Adipocyte (in vitro differentiated cells): ENCODE data around the gene C11orf42.

Experiments
- DNase-seq: peaks from one replicate; pipeline ENCODE4 v3.0.0-alpha.2; 2015; ENCODE audit warnings: low read depth
- H3K27me3 ChIP-seq: replicated peaks from 2 replicates; pipeline ENCODE4 v1.7.0; 2013; ENCODE audit warnings: mild to moderate bottlenecking, low read length, moderate library complexity; ENCODE audit not compliant: control insufficient read depth, insufficient read depth
- H3K36me3 ChIP-seq: 2 replicates; pipeline ENCODE4 v1.7.0; 2013; ENCODE audit warnings: low read length, mild to moderate bottlenecking, moderate library complexity; ENCODE audit not compliant: control insufficient read depth, insufficient read depth, severe bottlenecking
- H3K4me1 ChIP-seq: 2 replicates; pipeline ENCODE4 v1.7.0; 2013; ENCODE audit warnings: mild to moderate bottlenecking, low read length, moderate library complexity; ENCODE audit not compliant: control insufficient read depth, insufficient read depth
- H3K4me3 ChIP-seq: 2 replicates; pipeline ENCODE4 v1.7.0; 2013; ENCODE audit warnings: mild to moderate bottlenecking, low read length, moderate library complexity
- H3K9ac ChIP-seq: 2 replicates; pipeline ENCODE4 v1.7.0; 2013; ENCODE audit warnings: mild to moderate bottlenecking, low read length, moderate library complexity
- H3K9me3 ChIP-seq: 2 replicates; pipeline ENCODE4 v1.7.0; 2013; ENCODE audit warnings: mild to moderate bottlenecking, low read length, moderate library complexity; ENCODE audit not compliant: control insufficient read depth

C11orf42 gene

GRCh38 chr11:6205366-6205765, at the start of gene C11orf42:
TSS of gene C11orf42 (plus strand) at chr11:6205557. CDS start at chr11:6205616, 59 bp downstream.
- Histone ChIP-seq H3K9ac (no peak within 1 kb of the TSS), H3K4me3 (no peak within 1 kb of the TSS), H3K4me1 (peaks cover 11% of the 10 kb centered on the region), H3K27me3 (no peaks in the 10 kb centered on the region), H3K36me3 (peaks cover 22% of the 10 kb centered on the region), H3K9me3 (no peaks in the 10 kb centered on the region)
- DNase-seq = no peak

GRCh38 chr11:6156628-6157359, 48.6 kb upstream of the C11orf42 start:
- H3K27me3 ChIP-seq = no peaks in the 10 kb centered on the region
- no peak overlapping the region for H3K9ac ChIP-seq
- H3K9me3 ChIP-seq = no peaks in the 10 kb centered on the region
- DNase-seq = no peak
- no peaks in the 10 kb centered on the region for H3K36me3 ChIP-seq
- H3K4me3 ChIP-seq = no peak overlapping the region
- H3K4me1 ChIP-seq = no peaks in the 10 kb centered on the region

GRCh38 chr11:6170226-6170625, 35.1 kb upstream of the C11orf42 start, which contains the start of gene OR52B2:
TSS of gene OR52B2 (minus strand) at chr11:6170326. CDS start at chr11:6170326, 0 bp downstream.
- H3K36me3 ChIP-seq = no peaks in the 10 kb centered on the region
- no peak within 1 kb of the TSS for H3K9ac ChIP-seq
- no peak within 1 kb of the TSS for H3K4me3 ChIP-seq
- H3K4me1 ChIP-seq = no peaks in the 10 kb centered on the region
- peaks cover 4% of the 10 kb centered on the region for H3K9me3 ChIP-seq
- H3K27me3 ChIP-seq = peaks cover 3% of the 10 kb centered on the region
- DNase-seq = no peak

GRCh38 chr11:6175440-6175839, 29.9 kb upstream of the C11orf42 start:
- Histone ChIP-seq H3K4me1 (no peaks in the 10 kb centered on the region), H3K36me3 (no peaks in the 10 kb centered on the region)

GRCh38 chr11:6191742-6192141, 13.6 kb upstream of the C11orf42 start:
- no peak for DNase-seq
- no peak overlapping the region for H3K9ac ChIP-seq
- H3K4me3 ChIP-seq = no peak overlapping the region
- H3K36me3 ChIP-seq = no peaks in the 10 kb centered on the region
- H3K4me1 ChIP-seq = no peaks in the 10 kb centered on the region
- no peaks in the 10 kb centered on the region for H3K9me3 ChIP-seq
- no peaks in the 10 kb centered on the region for H3K27me3 ChIP-seq

More at GRCh38 chr11:6175440-6175839, 29.9 kb upstream of the C11orf42 start:
- no peak for DNase-seq
- Histone ChIP-seq H3K4me3 (no peak overlapping the region), H3K27me3 (peaks cover 3% of the 10 kb centered on the region), H3K9me3 (no peaks in the 10 kb centered on the region), H3K9ac (no peak overlapping the region)

GRCh38 chr11:6194065-6194581, 11.2 kb upstream of the C11orf42 start:
- no peaks in the 10 kb centered on the region for H3K4me1 ChIP-seq
- H3K9ac ChIP-seq = no peak overlapping the region
- no peaks in the 10 kb centered on the region for H3K9me3 ChIP-seq
- no peaks in the 10 kb centered on the region for H3K27me3 ChIP-seq
- no peaks in the 10 kb centered on the region for H3K36me3 ChIP-seq
- no peak overlapping the region for H3K4me3 ChIP-seq
- DNase-seq = no peak

- no peaks in the 10 kb centered on the region for H3K9me3 ChIP-seq
- H3K36me3 ChIP-seq = no peaks in the 10 kb centered on the region
- no peak overlapping the region for H3K4me3 ChIP-seq
- no peak for DNase-seq
- no peaks in the 10 kb centered on the region for H3K27me3 ChIP-seq
- H3K9ac ChIP-seq = no peak overlapping the region
- peaks cover 4% of the 10 kb centered on the region for H3K4me1 ChIP-seq
These were observed 9.0 kb upstream of the C11orf42 start for GRCh38 chr11:6196396-6196795.

- Histone ChIP-seq H3K27me3 (no peaks in the 10 kb centered on the region), H3K9ac (no peak overlapping the region), H3K4me1 (peaks cover 11% of the 10 kb centered on the region), H3K9me3 (no peaks in the 10 kb centered on the region), H3K4me3 (no peak overlapping the region), H3K36me3 (no peaks in the 10 kb centered on the region)
- DNase-seq = no peak
These were observed 7.7 kb upstream of the C11orf42 start for GRCh38 chr11:6197466-6198200.

- Histone ChIP-seq H3K27me3 (no peaks in the 10 kb centered on the region), H3K9me3 (no peaks in the 10 kb centered on the region), H3K9ac (no peak within 1 kb of the TSS), H3K36me3 (peaks cover 1% of the 10 kb centered on the region), H3K4me1 (peaks cover 11% of the 10 kb centered on the region), H3K4me3 (no peak within 1 kb of the TSS)
- no peak for DNase-seq
These were observed 6.1 kb upstream of the C11orf42 start, which contains the start of gene OR52W1 for GRCh38 chr11:6199174-6199810. TSS of gene OR52W1 (plus strand) at chr11:6199224. CDS start at chr11:6199224, 0 bp downstream.

- no peak overlapping the region for H3K9ac ChIP-seq
- H3K4me3 ChIP-seq = no peak overlapping the region
- peaks cover 9% of the 10 kb centered on the region for H3K36me3 ChIP-seq
- H3K9me3 ChIP-seq = no peaks in the 10 kb centered on the region
- no peak for DNase-seq
- no peaks in the 10 kb centered on the region for H3K27me3 ChIP-seq
- peaks cover 11% of the 10 kb centered on the region for H3K4me1 ChIP-seq
These were observed 4.4 kb upstream of the C11orf42 start for GRCh38 chr11:6200975-6201374.

GRCh38 chr11:6201481-6201880, 3.9 kb upstream of the C11orf42 start:
- Histone ChIP-seq H3K36me3 (peaks cover 9% of the 10 kb centered on the region), H3K4me3 (no peak overlapping the region), H3K9ac (no peak overlapping the region), H3K27me3 (no peaks in the 10 kb centered on the region), H3K9me3 (no peaks in the 10 kb centered on the region), H3K4me1 (peaks cover 11% of the 10 kb centered on the region)
- no peak for DNase-seq
